ENCODE measurements around the gene OSBPL10. TPM values are rescaled to one million over a fixed set of nuclear protein-coding genes. Genes with fewer than 3 reads are reported as not detected.

Gene OSBPL10
- total and polyA plus RNA-seq, 8 donors = 26.6 to 42.6 (median 38.6) TPM

DNA sequence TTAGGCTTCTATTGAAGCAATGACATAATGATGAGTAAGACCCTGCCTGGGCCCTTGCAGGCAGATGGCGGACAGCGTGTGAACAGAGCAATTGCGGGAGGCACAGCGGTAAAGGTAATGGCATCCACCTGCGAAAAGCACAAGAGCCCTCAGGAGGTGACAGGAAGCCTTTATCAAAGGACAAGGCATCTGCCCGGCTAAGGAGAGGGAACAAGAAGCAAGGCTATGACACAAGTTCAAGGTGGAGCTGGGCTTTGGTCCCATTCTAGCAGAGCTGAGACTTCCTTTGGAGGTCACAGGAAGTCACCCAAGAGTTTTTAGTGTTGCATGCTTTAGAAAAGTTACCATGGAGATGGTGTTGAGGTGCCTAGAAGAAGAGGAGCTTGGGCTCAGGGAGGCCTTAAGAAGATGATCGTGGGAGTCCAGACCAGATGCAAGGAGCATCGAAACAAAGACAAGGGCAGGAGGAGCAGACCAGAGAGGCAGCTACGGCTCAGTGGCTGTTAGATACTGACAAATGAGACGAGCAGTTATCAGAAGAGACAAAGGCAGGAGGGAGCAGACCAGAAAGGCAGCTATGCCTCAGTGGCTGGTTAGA is 34.5 kb downstream of the OSBPL10 start:
- H3K4me1 ChIP-seq = peaks cover 0 to under 1% of the 10 kb centered on the region in 2 donors
- DNase-seq (no peak), ATAC-seq (no peak)
- H3K27ac ChIP-seq = no peak overlapping the region
- H3K36me3 ChIP-seq = no peaks in the 10 kb centered on the region
- intact Hi-C loops (cut with DNase I) = no loop called here
- no peak overlapping the region for H3K4me3 ChIP-seq
- H3K27me3 ChIP-seq = no peaks in the 10 kb centered on the region
- TF ChIP-seq, protein P1, sequence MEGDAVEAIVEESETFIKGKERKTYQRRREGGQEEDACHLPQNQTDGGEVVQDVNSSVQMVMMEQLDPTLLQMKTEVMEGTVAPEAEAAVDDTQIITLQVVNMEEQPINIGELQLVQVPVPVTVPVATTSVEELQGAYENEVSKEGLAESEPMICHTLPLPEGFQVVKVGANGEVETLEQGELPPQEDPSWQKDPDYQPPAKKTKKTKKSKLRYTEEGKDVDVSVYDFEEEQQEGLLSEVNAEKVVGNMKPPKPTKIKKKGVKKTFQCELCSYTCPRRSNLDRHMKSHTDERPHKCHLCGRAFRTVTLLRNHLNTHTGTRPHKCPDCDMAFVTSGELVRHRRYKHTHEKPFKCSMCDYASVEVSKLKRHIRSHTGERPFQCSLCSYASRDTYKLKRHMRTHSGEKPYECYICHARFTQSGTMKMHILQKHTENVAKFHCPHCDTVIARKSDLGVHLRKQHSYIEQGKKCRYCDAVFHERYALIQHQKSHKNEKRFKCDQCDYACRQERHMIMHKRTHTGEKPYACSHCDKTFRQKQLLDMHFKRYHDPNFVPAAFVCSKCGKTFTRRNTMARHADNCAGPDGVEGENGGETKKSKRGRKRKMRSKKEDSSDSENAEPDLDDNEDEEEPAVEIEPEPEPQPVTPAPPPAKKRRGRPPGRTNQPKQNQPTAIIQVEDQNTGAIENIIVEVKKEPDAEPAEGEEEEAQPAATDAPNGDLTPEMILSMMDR (IDR thresholded peaks at IDR 0.05) = no peak
- H3K9me3 ChIP-seq = no peaks in the 10 kb centered on the region

DNA sequence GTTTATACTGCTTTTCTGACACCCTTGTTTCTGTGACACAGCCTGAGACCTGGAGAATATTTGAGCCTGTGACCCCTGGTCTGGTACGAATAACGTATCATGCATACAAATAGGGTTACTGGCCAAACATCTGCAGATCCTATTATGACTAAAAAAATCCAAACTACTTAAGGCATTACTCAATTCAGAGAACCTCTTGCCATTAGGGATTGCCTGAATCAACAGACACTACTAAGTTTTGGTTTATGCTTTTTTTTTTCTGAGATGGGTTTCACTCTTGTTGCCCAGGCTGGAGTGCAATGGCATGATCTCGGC is 35.4 kb downstream of the OSBPL10 start:
- Histone ChIP-seq H3K4me3 (no peak overlapping the region), H3K4me1 (peaks cover 0 to 2% of the 10 kb centered on the region in 2 donors), H3K27me3 (no peaks in the 10 kb centered on the region), H3K9me3 (no peaks in the 10 kb centered on the region), H3K36me3 (no peaks in the 10 kb centered on the region), H3K27ac (no peak overlapping the region)
- intact Hi-C loops (cut with DNase I) = no loop called here
- ATAC-seq (peak; percentile 13), DNase-seq (no peak)
- TF ChIP-seq, protein P1 (IDR thresholded peaks at IDR 0.05) = no peak

DNA sequence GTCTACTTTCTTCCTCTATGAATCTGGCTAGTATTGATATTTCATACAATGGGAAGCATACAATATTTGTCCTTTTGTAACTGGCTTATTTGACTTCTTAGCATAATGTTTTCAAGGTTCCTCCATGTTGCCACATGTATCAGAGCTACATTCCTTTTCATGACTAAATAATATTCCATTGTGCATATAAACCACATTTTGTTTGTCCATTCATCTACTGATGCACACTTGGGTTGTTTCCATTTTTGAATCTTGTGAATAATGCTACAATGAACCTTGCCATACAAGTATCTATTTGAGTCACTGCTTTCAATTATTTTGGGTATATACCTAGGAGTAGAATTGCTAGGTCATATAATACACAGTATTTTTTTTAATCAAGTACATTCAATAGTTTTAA is 38.0 kb downstream of the OSBPL10 start:
- Histone ChIP-seq H3K4me1 (peaks cover 0 to 2% of the 10 kb centered on the region in 2 donors), H3K27ac (no peak overlapping the region), H3K36me3 (no peaks in the 10 kb centered on the region), H3K27me3 (no peaks in the 10 kb centered on the region), H3K4me3 (no peak overlapping the region), H3K9me3 (no peaks in the 10 kb centered on the region)
- no peak for ATAC-seq
- intact Hi-C loops (cut with DNase I) = no loop called here
- TF ChIP-seq, protein P1 (IDR thresholded peaks at IDR 0.05) = no peak
- DNase-seq = no peak

DNA sequence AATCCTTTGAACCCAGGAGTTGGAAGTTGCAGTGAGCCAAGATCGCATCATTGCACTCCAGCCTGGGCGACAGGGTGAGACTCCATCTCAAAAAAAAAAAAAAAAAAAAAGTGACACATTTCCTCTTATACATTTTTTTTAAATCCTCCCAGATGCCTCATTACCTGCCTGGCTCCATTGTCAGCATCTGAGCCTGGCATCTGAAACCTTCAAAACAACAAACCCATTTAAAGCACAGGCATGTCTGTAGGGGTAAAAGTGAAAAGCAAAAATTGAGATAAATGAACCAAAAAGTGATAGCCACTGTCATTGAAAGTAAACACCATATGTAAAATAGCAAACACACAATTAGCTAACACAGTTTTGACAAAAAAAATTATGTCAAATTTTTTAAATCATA is 38.6 kb downstream of the OSBPL10 start:
- ATAC-seq = no peak

DNA sequence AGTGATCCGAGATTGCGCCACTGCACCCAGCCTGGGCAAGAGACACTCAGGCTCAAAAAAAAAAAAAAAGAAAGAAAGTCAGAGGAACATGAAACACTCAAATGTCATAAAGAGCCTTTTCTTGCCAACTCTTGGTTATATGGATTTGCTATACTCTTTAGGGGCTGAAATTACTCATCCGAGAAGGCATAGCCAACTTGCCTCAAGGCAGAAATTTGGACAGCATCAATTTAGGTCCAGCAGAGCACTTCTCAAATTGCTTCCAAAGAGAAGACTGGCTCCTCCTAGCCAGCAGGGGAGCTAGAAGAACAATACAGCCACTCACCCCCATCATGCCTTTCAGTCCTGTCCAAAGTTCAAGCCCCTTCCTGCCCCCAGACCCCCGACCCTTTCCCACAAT is 43.8 kb downstream of the OSBPL10 start:
- Histone ChIP-seq H3K4me1 (peaks cover 4 to 13% of the 10 kb centered on the region in 2 donors), H3K36me3 (no peaks in the 10 kb centered on the region), H3K27ac (no peak overlapping the region), H3K27me3 (no peaks in the 10 kb centered on the region), H3K9me3 (no peaks in the 10 kb centered on the region), H3K4me3 (no peak overlapping the region)
- ATAC-seq = no peak
- intact Hi-C loops (cut with DNase I) = no loop called here
- TF ChIP-seq, protein P1 (IDR thresholded peaks at IDR 0.05) = no peak
- DNase-seq = no peak

More for the DNA sequence above, 38.6 kb downstream of the OSBPL10 start:
- H3K9me3 ChIP-seq = no peaks in the 10 kb centered on the region
- intact Hi-C loops (cut with DNase I) = no loop called here
- TF ChIP-seq, protein P1 (IDR thresholded peaks at IDR 0.05) = no peak
- H3K4me1 ChIP-seq = peaks cover 0 to 2% of the 10 kb centered on the region in 2 donors
- no peaks in the 10 kb centered on the region for H3K27me3 ChIP-seq
- no peak overlapping the region for H3K27ac ChIP-seq
- no peaks in the 10 kb centered on the region for H3K36me3 ChIP-seq
- H3K4me3 ChIP-seq = no peak overlapping the region
- no peak for DNase-seq
